GM19240 (cell line): ENCODE data around the gene HJURP.
A peak's percentile ranks its signal among the peaks of the same experiment; 100 is the strongest.
"Not testable (repeated sequence)": the region's sequence is repeated elsewhere in the genome, so short reads cannot be mapped to it uniquely, and the experiment has no call there.

ENCODE experiments used
- DNase-seq: peaks from one replicate; pipeline ENCODE4 v3.0.0; 2011; ENCODE audit warnings: low spot score; ENCODE audit not compliant: insufficient read length

The HJURP gene, protein sequence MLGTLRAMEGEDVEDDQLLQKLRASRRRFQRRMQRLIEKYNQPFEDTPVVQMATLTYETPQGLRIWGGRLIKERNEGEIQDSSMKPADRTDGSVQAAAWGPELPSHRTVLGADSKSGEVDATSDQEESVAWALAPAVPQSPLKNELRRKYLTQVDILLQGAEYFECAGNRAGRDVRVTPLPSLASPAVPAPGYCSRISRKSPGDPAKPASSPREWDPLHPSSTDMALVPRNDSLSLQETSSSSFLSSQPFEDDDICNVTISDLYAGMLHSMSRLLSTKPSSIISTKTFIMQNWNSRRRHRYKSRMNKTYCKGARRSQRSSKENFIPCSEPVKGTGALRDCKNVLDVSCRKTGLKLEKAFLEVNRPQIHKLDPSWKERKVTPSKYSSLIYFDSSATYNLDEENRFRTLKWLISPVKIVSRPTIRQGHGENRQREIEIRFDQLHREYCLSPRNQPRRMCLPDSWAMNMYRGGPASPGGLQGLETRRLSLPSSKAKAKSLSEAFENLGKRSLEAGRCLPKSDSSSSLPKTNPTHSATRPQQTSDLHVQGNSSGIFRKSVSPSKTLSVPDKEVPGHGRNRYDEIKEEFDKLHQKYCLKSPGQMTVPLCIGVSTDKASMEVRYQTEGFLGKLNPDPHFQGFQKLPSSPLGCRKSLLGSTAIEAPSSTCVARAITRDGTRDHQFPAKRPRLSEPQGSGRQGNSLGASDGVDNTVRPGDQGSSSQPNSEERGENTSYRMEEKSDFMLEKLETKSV

DNA sequence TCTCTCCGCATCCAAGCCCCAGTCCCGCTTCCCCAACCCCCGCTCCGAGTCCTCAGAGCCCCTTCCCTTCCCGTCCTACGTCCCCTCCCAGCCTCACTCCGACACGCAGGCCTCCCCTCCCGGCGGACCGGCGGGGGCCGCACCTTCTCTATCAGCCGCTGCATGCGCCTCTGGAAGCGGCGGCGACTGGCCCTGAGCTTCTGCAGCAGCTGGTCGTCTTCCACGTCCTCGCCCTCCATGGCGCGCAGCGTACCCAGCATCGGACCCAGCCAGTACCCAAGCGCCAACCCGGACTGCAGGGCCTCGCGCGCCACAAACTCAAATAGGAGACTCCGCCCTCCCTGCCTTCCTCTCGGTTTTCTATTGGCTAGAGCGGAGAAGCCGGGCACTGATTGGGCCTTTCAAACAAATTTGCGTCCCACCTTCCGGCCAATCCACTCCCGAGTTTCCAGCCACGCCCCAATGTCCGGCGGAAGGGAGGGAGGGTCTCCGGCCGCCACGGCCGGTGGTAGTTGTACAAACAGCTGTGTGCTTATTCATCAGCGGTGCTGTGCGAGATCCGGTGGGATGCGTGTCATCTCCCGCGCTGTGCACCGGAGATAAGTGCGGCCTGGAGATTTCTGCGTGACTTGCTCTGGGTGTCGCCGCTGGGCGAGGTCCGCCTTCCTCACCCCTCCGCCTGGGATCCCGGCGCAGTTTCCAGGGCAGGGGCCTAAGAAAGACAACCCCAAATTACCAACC, at the start of gene HJURP:
TSS of gene HJURP (minus strand) at position 295 of the 741 bp plus-strand sequence. CDS start at position 260, 35 bp downstream.
- DNase-seq: peak; percentile 96

DNA sequence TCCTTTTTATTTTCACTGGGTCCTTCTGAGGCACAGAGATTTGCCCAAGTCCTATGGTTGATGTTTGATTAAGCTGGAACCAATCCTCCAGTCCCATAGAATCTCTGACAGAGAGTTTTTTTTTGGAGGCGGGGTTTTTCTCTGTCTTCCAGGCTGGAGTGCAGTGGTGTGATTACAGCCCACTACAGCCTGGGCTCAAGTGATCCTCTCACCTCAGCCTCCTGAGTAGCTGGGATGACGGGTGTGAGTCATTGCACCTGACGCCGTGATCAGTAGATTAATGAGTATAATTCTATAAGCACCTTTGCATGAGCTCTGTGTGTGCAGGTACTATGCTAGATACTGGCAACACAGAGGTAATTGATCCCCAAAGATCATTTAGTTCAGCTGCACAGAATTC, 47.5 kb upstream of the HJURP start:
- DNase-seq: no peak

DNA sequence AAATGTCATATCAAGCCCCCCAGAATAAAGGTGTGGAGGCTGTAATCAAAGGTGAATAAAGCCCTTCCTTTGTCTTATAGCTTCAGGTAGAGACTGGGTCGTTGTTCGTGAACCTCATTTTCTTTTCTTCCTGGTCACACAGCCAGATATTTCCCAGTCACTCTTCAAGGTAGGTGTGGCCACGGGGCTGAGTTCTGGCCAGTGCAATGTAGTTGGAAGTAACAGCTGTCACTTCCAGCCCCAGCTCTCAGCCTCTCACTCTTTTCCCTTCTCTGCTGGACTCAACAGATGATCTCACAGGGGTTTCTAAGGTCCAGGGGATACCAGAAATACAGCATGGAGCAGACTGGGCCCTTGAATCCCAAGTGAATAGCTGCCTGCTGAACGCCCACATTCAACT, 47.0 kb upstream of the HJURP start:
- DNase-seq: no peak

DNA sequence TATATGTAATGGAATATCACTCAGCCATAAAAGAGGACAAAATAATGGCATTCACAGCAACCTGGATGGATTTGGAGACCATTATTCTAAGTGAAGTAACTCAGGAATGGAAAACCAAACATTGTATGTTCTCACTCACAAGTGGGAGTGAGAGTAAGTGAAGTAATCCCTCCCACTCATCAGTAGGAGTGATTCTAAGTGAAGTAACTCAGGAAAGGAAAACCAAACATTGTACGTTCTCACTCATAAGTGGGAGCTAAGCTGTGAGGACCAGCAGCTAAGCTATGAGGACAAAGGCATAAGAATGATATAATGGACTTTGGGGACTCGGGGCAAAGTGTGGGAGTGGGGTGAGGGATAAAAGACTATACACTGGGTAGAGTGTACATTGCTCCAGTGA, 41.9 kb upstream of the HJURP start:
- DNase-seq: not testable (repeated sequence)

DNA sequence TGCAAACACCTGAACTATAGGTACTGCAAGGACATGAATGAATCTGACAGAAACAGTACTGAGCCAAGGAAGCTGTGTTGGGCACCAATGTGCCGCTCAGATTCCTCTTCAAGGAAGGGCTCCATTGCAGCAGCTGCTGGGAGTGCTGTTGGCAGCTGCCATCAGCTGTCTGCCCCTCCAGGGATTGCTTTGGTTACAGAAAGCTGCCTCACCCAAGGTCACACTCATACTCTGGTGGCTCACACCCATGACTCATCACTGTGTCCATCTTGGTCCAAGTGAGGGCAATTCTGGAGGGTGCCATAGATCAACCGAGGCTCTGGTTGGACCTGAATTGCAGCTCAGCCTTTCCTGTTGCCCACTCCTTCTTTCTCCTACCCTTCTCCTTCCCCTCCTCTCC, 38.5 kb upstream of the HJURP start:
- no peak for DNase-seq

DNA sequence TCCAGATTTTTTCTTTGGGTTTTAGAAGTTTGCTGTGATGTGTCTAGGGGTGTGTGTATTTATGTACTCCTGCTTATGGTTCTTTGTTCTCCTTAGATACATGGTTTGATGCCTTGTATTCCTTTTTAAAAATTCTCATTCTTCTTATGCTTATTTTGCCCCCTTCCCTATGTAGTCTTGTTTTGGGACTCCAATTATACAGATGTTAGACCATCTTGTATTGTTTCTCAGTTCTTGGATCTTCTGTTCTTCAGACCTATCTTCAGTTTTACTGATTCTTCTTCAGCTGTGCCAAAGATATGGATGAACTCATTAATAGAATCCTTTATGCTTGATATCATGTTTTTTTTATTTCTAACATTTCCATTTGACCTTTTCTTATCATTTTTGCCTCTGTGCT, 28.0 kb upstream of the HJURP start:
- no peak for DNase-seq

DNA sequence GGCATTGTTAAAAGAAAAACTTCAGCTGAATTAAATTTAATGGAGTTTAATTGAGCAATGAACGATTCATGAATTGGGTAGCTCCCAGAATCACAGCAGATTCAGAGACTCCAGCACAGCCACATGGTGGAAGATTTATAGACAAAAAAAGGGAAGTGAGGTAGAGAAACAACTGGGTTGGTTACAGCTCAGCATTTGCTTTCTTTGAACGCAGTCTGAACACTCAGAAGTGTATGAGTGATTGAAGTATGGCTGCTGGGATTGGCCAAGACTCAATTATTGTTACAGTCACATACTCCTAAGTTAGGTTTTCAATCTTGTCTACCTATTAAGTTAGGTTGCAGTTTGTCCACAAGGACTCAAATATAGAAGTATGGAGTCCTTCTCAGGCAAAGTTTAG, 17.8 kb upstream of the HJURP start:
- DNase-seq: not testable (repeated sequence)

DNA sequence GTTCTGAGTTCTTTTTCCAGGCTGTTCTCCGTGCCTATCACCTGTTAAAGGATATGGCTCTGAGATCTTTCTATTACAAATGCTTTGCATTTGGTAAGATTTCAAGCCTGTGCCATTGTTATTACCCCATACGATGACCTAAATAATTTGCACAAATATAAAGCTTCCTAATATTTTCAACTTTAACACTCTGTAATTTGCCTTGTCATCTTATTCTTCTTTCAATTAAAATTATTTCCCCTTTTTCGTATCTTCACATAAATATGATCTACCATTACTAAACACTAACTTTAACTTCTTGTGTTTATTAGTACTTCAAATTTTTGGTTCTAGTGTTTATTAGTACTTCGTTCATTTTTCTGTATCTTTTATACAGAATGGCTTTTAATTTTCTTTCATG, 17.1 kb upstream of the HJURP start:
- DNase-seq: no peak

DNA sequence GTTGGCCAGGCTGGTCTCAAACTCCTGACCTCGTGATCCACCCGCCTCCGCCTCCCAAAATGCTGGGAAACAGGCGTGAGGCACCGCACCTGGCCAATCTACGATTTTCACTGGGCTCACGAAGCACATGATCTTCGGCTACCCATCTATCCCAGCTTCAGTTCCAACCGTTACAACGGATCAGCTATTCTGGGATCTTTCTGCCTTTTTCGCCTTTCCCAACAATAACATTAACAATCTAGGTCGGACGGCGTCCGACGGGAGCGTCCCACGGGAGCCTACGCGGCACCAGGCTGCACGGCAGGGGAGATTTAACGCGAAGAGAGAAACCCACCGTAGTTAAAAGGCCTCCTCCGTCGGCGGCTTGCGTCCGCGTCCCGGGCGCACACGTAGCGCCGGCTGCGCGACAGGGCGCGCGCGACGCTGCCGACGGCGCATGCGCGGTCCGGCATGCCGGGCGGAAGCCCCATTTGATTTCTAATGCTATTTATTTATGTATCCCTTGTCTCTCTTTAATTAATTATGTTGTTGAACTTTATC, 13.7 kb upstream of the HJURP start, which contains the start of gene MSL3B:
TSS of gene MSL3B (minus strand) at position 394 of the 540 bp plus-strand sequence.
- peak; percentile 25 for DNase-seq

DNA sequence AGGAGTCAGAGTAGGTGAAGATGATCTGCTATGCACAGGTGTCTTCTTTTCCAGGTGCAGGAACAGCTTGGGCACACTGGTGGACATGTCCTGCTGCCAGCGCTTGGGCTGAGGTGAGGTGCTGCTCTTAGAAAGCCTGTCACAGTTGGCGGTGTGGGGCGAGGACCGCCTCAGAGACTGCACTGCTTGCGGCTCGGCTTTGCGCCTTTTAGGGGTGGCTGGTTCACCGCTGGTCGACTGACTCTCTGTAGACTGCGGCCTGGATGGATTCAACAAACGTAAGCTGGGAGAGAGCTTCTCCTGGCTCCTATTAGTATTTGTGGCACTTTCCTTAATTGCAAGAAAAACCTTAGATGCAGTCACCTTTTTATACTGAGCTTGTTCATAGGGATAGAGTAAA, 12.1 kb upstream of the HJURP start:
- no peak for DNase-seq

DNA sequence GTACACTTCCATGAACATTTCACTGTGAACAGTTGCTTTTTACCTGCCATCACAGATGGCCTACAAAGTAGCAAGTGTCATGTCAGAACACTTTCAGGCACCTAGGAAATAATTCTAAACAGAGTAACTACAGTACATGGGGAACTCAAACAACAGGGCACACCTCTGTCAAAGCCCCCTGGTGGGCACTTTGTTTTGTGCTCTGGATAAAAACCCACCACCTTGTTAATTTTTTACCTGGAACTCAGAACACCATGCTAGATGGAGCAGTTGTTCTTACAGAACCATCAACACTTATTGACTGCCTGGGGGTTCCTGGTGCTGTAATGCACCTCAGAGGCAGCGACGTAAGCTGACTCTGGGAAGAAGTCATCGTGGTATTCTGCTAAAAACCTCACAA, 11.5 kb upstream of the HJURP start:
- no peak for DNase-seq

DNA sequence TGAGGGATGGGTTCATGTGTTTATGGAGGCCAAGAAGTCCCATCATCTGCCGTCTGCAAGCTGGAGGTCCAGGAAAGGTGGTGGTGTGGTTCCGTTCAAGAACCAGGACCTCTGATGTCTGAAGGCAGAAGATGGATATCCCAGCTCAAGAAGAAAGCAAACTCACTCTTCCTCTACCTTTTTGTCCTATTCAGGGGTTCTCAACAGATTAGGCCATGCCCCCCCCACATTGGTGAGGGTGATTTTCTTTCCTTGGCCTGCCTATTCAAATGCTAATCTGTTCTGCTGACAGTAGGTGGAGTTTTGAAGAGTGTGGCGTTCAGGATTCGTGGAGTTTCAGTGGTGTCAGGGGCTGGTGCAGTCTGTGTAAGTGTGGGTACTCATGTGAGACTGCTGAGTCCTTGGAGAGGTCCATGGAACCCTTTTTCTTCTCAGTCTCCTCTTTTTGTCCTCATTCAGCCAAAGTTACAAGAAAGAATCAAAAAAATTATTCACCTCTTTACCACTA, 8.0 kb upstream of the HJURP start:
- DNase-seq: no peak

DNA sequence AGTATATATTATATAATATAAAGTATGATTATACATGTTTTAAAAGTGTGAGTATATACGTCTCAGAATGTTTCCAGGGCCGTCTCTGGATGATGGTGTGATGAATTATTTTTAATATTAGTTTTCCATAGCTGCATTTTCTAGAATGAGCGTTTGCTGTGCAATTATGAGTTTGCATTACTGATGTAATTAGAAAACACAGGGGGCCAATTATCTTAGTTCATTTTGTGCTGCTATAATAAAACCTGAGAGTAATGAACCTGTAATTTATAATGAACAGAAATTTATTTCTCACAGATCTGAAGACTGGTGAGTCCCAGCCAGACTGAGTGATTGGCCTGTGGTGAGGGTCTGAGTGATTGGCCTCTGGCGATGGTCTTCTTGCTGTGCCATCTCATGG, 4.0 kb upstream of the HJURP start:
- DNase-seq: no peak

DNA sequence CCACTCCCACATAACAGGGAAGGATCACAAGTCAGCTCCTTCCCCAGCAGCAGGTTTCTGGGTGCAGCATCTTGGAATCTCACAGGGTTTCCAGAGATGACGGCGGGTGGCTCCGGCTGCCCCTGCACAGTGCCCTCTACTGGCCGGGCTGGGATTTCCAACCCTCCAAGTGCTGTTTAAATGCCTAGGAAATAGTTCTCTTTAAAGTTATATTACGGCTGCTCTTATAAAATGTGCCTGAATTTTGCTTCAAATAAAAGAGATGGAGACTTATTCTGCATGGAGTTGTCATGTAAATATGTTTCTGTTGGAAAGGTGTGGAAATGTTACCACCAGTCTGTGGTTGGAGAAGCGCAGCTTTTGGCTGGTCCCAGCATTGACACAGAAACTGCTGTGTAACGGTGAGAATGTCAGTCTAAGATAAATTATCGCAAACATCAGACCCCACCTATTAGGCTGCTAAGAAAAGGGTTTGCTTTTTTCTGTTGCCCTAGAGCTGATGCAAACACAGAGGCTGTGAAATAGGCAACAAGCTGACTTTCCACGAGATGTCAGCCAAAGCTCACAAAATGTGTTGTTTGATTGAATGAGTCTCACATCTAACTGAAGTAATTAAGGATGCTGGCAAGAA, 3.3 kb upstream of the HJURP start:
- no peak for DNase-seq

DNA sequence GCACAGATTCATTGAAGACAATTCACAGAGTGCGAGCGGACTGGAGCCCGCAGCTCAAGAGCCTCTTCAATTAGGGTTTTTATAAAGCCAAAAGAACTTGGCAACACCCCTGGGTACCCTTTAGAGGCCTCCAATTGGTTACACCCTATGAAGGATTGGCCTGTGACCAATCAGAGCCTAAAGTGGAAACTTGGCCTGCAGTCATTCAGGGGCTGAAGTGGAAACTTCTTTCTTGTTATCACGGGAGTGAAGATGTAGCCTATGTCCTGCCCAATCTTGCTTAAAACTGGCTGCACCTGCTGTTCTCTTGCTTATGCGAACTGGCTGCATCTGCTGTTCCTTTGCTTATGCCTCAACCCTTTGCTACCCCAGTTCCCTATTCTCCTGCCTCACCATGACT, 1.8 kb upstream of the HJURP start:
- DNase-seq: no peak

DNA sequence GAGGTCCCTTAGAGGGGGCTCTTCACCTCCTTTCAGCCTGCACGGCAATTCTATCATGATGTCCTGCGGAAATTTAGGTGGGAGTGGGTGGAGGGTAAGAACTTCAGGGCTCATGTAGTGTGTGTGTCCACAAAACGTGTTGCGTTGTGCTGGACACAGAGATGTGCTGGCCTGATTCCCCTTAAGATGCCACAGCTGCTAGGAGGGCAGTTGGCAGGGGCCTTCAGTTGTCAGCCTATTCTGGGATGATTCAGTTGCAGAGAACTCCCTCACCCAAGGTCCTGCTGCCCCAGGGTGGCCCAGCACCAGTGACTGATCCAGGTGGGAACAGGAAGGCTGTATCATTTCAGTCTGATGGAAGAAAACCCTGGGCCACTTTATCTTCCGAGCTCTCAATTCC, 1.0 kb upstream of the HJURP start:
- no peak for DNase-seq

DNA sequence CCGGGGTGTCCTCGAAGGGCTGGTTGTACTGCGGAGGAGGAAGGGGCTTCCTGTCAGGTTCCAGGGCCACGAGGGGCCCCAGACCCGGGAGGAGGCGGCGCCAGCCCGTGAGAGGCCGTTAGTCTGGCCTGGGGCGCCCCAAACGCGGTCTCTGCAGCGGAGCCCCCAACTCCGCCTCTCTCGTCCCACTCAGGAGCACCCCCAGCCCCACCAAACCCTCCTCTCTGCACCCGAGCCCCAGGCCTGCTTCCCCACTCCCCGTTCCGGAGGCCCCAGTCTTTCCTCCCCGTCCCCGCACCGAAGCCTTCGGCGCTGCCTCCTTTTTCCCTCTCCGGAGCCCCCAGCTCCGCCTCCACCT, 473 bp downstream of the HJURP start:
- DNase-seq: no peak

DNA sequence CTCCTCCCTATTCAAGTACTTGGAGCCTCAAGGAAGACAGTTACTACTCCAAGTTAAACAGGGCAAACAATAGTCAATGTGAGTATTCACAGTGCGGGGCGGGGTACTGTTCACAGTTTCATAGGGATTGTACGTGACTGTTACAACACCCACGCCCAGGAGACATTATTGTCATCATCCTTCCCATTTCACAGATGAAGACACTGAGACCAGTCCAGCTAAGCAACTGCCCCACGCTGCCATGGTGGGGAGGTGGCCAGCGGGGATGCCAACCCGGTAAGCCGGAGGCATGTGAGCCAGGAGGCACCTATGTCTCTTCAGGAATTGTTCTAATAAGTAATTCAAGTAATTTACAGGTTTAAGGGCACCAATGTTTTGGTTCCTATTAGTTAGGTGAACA, 982 bp downstream of the HJURP start:
- DNase-seq: no peak

DNA sequence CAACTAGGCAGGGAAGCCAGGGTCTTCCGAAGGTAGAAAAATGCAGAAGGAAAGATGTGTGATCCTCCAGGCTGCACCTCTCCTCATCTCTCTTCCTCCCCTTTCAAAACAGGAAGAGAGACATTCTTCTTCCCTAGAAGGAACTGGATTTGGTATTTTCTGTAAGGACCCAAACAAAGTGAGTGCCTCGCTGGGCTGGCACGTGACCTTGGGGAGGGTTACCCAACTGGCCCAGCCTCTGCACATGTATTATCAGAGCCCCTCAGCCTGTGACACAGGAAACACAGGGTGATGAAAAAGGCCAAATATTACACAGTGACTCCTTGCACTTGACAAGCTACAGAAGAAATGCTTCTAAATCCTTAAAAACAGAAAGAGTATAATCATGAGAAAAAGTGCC, 2.3 kb downstream of the HJURP start:
- DNase-seq: no peak

DNA sequence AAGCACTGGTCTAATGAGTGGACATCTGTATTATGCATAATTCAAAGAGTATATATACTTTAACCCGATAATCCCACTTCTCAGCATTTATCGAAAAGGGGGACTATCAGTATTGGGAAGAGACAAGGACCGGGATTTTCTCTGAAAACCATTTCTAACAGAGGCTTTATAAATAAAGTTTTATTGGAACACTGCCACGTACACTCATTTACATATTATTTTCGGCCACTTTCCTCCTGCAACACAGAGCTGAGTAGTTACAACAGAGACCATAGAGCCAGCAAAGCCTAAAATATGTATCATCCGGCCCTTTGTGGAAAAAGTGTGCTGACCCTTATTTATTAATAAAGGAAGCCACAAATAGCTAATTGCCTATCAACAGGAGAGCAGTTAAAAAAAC, 3.2 kb downstream of the HJURP start:
- no peak for DNase-seq

DNA sequence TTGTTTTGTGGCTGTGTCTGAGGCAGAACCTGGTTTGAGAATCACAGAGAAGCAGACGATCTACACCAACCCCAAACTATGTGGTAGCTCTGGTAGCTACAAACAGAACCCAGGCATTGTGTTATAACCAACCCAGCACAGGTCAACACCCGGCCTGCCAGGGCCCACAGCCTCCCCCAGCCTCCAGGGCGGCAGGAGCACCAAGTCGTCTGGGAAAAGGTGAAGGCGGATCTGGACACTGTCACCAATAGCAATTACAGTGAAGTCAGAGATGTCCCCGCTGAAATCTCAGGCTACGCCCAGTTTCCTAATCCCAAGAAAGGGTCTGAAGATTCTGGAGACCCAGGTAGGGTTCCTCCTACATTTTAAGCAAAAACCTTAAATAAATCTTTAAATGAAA, 3.6 kb downstream of the HJURP start:
- DNase-seq: no peak
